GM12801 (cell line): ENCODE results near the gene NAA40.

ENCODE experiments used
- TF ChIP-seq, protein P1 (sequence below): IDR thresholded peaks from one replicate; pipeline ENCODE4 v1.5.1; 2011; ENCODE audit warnings: control low read depth; ENCODE audit not compliant: insufficient read length; ENCODE audit errors: extremely low read depth

The NAA40 gene

DNA sequence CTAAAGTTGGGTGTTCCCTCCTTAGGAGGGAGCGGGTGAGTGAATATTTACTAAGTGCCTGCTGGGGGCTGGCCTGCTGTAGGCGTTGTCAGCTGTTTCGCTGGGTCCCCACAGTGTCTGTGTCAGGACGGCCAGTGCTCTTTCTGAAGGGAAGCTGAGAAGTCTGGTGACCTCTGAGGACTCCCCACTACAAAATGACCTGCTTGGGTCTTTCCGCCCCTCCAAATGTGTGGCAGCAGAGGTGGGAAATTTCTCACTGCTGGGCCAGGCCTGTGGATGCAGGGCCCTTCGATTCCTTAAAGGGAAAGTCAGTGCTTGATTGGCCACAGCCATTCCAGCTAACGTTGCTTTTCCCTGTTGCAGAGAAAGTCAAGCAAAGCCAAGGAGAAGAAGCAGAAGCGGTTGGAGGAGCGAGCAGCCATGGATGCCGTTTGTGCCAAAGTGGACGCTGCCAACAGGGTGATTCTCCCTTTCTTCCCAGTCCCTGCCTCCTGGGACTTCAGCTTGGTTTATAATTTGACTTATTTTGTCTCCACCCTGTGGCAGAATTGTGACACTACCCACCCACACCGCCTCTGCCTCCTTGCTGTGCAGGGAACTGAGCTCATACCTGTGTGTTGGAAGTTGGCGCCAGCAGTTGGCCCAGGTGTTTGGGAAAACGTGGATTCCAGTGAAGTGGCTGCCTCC lies 6.8 kb downstream of the NAA40 start:
- TF ChIP-seq, protein P1, sequence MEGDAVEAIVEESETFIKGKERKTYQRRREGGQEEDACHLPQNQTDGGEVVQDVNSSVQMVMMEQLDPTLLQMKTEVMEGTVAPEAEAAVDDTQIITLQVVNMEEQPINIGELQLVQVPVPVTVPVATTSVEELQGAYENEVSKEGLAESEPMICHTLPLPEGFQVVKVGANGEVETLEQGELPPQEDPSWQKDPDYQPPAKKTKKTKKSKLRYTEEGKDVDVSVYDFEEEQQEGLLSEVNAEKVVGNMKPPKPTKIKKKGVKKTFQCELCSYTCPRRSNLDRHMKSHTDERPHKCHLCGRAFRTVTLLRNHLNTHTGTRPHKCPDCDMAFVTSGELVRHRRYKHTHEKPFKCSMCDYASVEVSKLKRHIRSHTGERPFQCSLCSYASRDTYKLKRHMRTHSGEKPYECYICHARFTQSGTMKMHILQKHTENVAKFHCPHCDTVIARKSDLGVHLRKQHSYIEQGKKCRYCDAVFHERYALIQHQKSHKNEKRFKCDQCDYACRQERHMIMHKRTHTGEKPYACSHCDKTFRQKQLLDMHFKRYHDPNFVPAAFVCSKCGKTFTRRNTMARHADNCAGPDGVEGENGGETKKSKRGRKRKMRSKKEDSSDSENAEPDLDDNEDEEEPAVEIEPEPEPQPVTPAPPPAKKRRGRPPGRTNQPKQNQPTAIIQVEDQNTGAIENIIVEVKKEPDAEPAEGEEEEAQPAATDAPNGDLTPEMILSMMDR, result no peak

DNA sequence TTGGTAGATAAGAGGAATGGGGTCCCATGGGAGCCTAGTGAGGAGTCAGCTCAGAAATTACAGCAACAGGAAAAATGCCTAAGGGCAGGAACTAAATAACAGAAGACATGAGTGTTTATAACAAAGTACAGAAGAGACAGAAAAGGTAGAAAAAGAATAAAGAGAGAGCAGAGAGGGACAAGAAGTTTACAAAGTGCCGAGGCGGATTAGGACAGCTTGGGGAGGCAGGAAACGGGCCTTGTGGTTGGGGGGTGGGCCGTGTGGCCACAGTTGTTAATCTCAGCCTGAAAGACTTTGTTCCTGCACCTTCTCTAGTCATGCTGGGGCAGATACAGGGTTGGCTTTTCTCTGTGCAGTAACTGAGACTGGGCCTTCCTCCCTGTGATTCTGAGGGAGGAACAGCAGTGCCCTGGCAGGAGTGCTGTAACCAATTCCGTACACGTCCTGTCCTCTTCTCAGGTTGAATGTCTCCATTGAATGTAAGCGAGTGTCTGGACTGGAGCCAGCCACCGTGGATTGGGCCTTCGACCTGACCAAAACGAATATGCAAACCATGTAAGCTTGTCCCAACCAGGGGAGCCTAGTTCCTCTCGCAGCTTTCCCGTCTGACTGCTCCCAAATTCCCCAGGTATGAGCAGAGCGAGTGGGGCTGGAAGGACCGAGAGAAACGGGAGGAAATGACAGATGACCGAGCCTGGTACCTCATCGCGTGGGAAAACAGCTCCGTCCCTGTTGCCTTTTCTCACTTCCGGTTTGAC lies 13.2 kb downstream of the NAA40 start:
- TF ChIP-seq, protein P1, result no peak

DNA sequence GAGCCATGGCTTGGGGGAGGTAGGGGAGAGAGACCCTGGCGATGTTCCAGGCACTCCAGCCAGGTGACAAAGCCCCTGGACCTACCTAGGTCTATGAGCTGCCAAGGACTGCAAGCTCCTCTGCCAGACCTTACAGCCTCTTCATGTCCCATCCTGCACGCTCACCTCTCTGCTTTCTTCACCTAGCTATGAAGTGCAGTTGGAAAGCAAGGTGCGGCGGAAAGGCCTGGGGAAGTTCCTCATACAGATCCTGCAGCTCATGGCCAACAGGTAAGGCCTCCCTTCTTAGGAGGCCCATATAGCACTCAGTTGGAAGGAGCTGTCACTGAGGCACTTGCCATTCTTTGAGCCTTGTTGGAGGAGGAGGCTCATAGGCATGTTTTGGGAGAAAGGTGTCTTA lies 13.8 kb downstream of the NAA40 start:
- TF ChIP-seq, protein P1, result no peak

DNA sequence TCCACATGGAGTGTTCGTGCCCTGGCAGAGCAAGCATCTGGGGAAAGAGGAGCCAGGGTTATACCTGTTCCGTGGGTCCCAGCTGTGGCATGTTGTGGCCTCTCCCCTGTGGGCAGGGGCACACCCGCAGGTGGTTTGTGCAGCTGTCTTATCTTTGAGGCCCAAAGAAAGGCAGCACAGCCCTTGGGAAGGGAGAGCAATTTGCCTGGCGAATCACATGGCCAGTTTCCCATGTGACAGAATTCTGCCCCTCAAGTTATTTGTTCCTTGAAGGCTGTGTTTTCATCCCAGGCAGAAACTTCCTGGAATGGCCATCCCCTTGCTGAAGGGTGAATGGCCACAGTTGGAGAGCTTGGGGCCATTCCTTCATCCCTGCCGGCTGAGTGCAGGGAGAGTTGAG lies 19.2 kb downstream of the NAA40 start:
- TF ChIP-seq, protein P1, result no peak

DNA sequence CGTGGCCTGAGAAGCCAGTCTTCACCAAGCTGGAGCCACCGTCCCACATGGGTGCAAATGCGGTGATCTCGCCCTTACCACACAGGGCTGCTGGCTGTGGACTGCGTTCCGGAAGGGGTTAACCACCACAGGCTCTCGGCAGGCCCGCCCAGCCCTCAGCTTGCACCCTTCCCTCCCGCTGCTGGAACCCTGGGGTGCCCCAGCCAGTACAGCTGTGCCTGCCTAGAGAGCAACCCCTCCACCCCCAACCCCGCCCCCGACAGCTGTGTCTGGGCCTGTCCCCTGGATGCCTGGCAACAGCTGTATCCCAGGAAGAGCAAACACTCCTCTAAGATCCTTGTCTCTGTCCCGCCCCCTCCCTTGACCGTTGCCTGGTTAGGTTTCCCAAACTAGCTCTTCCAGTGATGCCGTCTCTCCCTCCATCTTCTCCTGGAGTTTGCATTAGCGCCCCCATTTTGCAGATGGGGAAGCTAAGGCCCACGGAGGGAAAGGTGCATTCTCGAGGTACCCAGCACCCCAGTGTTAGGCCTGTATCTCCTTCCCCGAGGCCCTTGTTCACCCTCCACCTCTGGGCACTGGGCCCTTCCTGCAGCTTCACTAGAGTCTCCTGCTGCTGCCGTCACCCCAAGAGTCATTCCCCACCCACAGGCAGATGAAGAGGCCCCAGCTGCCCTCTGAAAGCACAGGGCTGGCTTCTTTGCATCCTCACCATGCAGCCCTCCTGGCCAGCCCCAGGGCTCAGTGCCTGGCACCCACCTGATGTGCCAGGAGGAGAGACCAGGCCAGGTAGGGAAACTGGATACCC lies 23.0 kb downstream of the NAA40 start:
- TF ChIP-seq, protein P1, result no peak

DNA sequence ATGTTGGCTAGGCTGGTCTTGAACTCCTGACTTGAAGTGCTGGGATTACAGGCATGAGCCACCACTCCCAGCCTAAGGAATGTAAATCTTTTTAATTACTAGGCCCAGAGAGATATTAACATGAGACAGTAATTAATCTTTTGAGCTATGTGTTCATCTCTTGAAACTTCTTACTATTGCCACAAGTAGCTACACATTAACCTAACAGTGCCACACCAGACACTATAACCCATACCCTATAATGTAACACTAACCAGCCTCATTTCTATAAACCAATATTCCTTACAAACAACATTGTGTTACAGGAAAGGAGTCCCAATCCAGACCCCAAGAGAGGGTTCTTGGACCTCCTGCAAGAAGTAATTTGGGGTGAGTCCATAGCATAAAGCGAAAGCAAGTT lies 27.6 kb downstream of the NAA40 start:
- TF ChIP-seq, protein P1, result no peak

DNA sequence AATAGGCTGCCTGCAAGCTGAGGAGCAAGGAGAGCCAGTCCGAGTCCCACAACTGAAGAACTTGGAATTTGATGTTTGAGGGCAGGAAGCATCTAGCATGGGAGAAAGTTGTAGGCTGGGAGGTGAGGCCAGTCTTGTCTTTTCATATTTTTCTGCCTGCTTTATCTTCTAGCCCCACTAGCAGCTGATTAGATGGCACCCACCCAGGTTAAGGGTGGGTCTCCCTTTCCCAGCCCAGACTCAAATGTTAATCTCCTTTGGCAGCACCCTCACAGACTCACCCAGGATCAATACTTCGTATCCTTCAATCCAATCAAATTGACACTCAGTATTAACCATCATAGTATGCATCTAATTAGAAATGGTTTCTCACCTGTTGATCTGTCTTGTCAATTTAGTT lies 30.7 kb downstream of the NAA40 start:
- TF ChIP-seq, protein P1, result no peak
